Right atrium auricular region (tissue), 2 donors: Measurements from ENCODE around the gene PRKCH. TPM values are rescaled to one million over a fixed set of nuclear protein-coding genes. Genes with fewer than 3 reads are reported as not detected.
A peak's percentile ranks its signal among the peaks of the same experiment; 100 is the strongest.

Source experiments
- DNase-seq: peaks from one replicate; pipeline ENCODE4 v3.0.0-alpha.2; 2019; ENCODE audit warnings: low spot score
- H3K27ac ChIP-seq, 2 donors: fragments of 200-600 bp; sonication (generic); 1 replicate in 1 of 2; 2 replicates in 1 of 2; pipeline ENCODE4 v1.5.1; 2016 to 2019
- H3K27me3 ChIP-seq, 2 donors: fragments of 200-600 bp; sonication (generic); one replicate each; pipeline versions ENCODE4 v1.5.1 to v1.6.0; 2017 to 2019
- H3K36me3 ChIP-seq: fragments of 200-600 bp; sonication (generic); one replicate; pipeline ENCODE4 v1.5.1; 2016
- H3K4me1 ChIP-seq, 2 donors: fragments of 200-600 bp; sonication (generic); one replicate each; pipeline versions ENCODE4 v1.5.1 to v1.6.0; 2017 to 2019
- H3K4me3 ChIP-seq, 2 donors: fragments of 200-600 bp; sonication (generic); 1 replicate in 1 of 2; 2 replicates in 1 of 2; pipeline ENCODE4 v1.5.1; 2017 to 2019; ENCODE audit warnings: mild to moderate bottlenecking in 1 of 2, moderate library complexity in 1 of 2
- H3K9me3 ChIP-seq, 2 donors: fragments of 200-600 bp; sonication (generic); one replicate each; pipeline ENCODE4 v1.5.1; 2019
- CTCF ChIP-seq, 2 donors: fragments of 200-600 bp; sonication (generic); IDR thresholded peaks; one replicate each; pipeline ENCODE4 v1.5.1; 2019; ENCODE audit warnings: antibody characterized with exemption in 2 of 2
- total RNA-seq, 2 donors: library from RNA; depleted of rRNA; stranded (reverse); fragments of >200 nt; gene quantifications; one replicate each; pipeline ENCODE4 v1.1.0, GENCODE V29; 2016

The PRKCH gene
- total RNA-seq, 2 donors from 2014 or later, result 24.9 to 40.3 TPM

- H3K27ac ChIP-seq, result no peak overlapping the region
- peak; percentile 32 to 73 for TF ChIP-seq CTCF (IDR thresholded peaks at IDR 0.05)
Measured at GRCh38 chr14:61296719-61297502, 24.5 kb upstream of the PRKCH start.

GRCh38 chr14:61297581-61297980 lies 23.8 kb upstream of the PRKCH start:
- TF ChIP-seq CTCF (IDR thresholded peaks at IDR 0.05), result no peak

More at GRCh38 chr14:61296719-61297502, 24.5 kb upstream of the PRKCH start:
- DNase-seq, result no peak
- Histone ChIP-seq H3K4me3 (no peak overlapping the region), H3K4me1 (peaks cover 0 to 4% of the 10 kb centered on the region in 2 donors), H3K9me3 (no peaks in the 10 kb centered on the region), H3K27me3 (no peaks in the 10 kb centered on the region), H3K36me3 (no peaks in the 10 kb centered on the region)

GRCh38 chr14:61298824-61299223 lies 22.6 kb upstream of the PRKCH start:
- Histone ChIP-seq H3K27me3 (no peaks in the 10 kb centered on the region), H3K9me3 (no peaks in the 10 kb centered on the region), H3K27ac (no peak overlapping the region), H3K4me3 (no peak overlapping the region), H3K4me1 (peaks cover 0 to 4% of the 10 kb centered on the region in 2 donors), H3K36me3 (no peaks in the 10 kb centered on the region)
- no peak for DNase-seq
- TF ChIP-seq CTCF (IDR thresholded peaks at IDR 0.05), result no peak

More at GRCh38 chr14:61297581-61297980, 23.8 kb upstream of the PRKCH start:
- DNase-seq, result no peak
- Histone ChIP-seq H3K27me3 (no peaks in the 10 kb centered on the region), H3K36me3 (no peaks in the 10 kb centered on the region), H3K9me3 (no peaks in the 10 kb centered on the region), H3K27ac (no peak overlapping the region), H3K4me3 (no peak overlapping the region), H3K4me1 (peaks cover 0 to 4% of the 10 kb centered on the region in 2 donors)

- no peak overlapping the region for H3K27ac ChIP-seq
- no peak for TF ChIP-seq CTCF (IDR thresholded peaks at IDR 0.05)
- peaks cover 0 to 4% of the 10 kb centered on the region in 2 donors for H3K4me1 ChIP-seq
Measured at GRCh38 chr14:61300209-61300608, 21.2 kb upstream of the PRKCH start.

GRCh38 chr14:61300754-61301153 lies 20.6 kb upstream of the PRKCH start:
- no peak for DNase-seq

More at GRCh38 chr14:61300209-61300608, 21.2 kb upstream of the PRKCH start:
- peaks cover 0 to 3% of the 10 kb centered on the region in 2 donors for H3K9me3 ChIP-seq
- H3K4me3 ChIP-seq, result no peak overlapping the region
- no peak for DNase-seq
- no peaks in the 10 kb centered on the region for H3K36me3 ChIP-seq
- no peaks in the 10 kb centered on the region for H3K27me3 ChIP-seq

More at GRCh38 chr14:61300754-61301153, 20.6 kb upstream of the PRKCH start:
- peaks cover 0 to 6% of the 10 kb centered on the region in 2 donors for H3K9me3 ChIP-seq
- H3K36me3 ChIP-seq, result no peaks in the 10 kb centered on the region
- no peaks in the 10 kb centered on the region for H3K27me3 ChIP-seq
- peaks cover 0 to 4% of the 10 kb centered on the region in 2 donors for H3K4me1 ChIP-seq
- no peak overlapping the region for H3K4me3 ChIP-seq
- H3K27ac ChIP-seq, result no peak overlapping the region
- TF ChIP-seq CTCF (IDR thresholded peaks at IDR 0.05), result no peak
